PC-3 (cell line): ENCODE results near the gene ACTG1. TPM values are rescaled to one million over a fixed set of nuclear protein-coding genes. Genes with fewer than 3 reads are reported as not detected.
A peak's percentile ranks its signal among the peaks of the same experiment; 100 is the strongest.

Experiments used
- ATAC-seq: fragments of 200-7000 bp; cut with Tn5 transposase; 2 replicates; pipeline ENCODE4 v1.9.1; 2020; ENCODE audit warnings: mild to moderate bottlenecking, moderate library complexity
- Bru-seq: library from RNA; stranded (reverse); fragments of 400-500 nt; gene quantifications from one replicate; lab custom pipeline; 2021; lab: Mats Ljungman, UMichigan
- BruChase-seq, 2 experiments: library from RNA; stranded (reverse); fragments of 400-500 nt; gene quantifications; one replicate each; lab custom pipeline; 2021; lab: Mats Ljungman, UMichigan
- BruUV-seq: library from RNA; stranded (reverse); fragments of 400-500 nt; replicated peaks from 2 replicates; lab custom pipeline; 2021; lab: Mats Ljungman, UMichigan
- CTCF ChIA-PET: fragments of 300-600 bp; sonication (Branson Sonifier 250); formaldehyde crosslinking; loops from one replicate; lab custom pipeline; 2022; ENCODE audit warnings: antibody characterized with exemption; lab: Charles Lee
- POLR2A ChIA-PET: fragments of 300-600 bp; sonication (Branson Sonifier 250); formaldehyde crosslinking; loops from one replicate; lab custom pipeline; 2022; ENCODE audit warnings: antibody characterized with exemption; ENCODE audit not compliant: unreplicated experiment; lab: Charles Lee
- DNase-seq: peaks from one replicate; pipeline ENCODE4 v3.0.0-alpha.2; 2015
- H2AFZ ChIP-seq: fragments of 300-600 bp; sonication (generic); 2 replicates; pipeline ENCODE4 v1.6.0; 2016; ENCODE audit warnings: antibody characterized with exemption, low read length
- H3F3A ChIP-seq: fragments of 300-600 bp; sonication (generic); one replicate; pipeline ENCODE4 v1.6.0; 2017; ENCODE audit warnings: antibody characterized with exemption, low read length, control low read depth, mild to moderate bottlenecking; ENCODE audit not compliant: unreplicated experiment
- H3K27ac ChIP-seq: fragments of 300-600 bp; sonication (generic); 2 replicates; pipeline ENCODE4 v1.5.1; 2016; ENCODE audit warnings: mild to moderate bottlenecking, low read length
- H3K27me3 ChIP-seq: fragments of 300-600 bp; sonication (generic); 2 replicates; pipeline ENCODE4 v1.6.1; 2016; ENCODE audit warnings: low read length, mixed read lengths
- H3K36me3 ChIP-seq: fragments of 300-600 bp; sonication (generic); 2 replicates; pipeline ENCODE4 v1.6.1; 2016; ENCODE audit warnings: low read depth, mixed run types, low read length, mixed read lengths
- H3K4me1 ChIP-seq: fragments of 300-600 bp; sonication (generic); 2 replicates; pipeline ENCODE4 v1.5.1; 2016; ENCODE audit warnings: low read length; ENCODE audit not compliant: insufficient read depth
- H3K4me2 ChIP-seq: fragments of 300-600 bp; sonication (generic); 2 replicates; pipeline ENCODE4 v1.6.0; 2016; ENCODE audit warnings: low read length
- H3K4me3 ChIP-seq: fragments of 300-600 bp; sonication (generic); 2 replicates; pipeline ENCODE4 v1.5.1; 2016; ENCODE audit warnings: mild to moderate bottlenecking, low read length, mixed read lengths
- H3K79me2 ChIP-seq: fragments of 300-600 bp; sonication (generic); 2 replicates; pipeline ENCODE4 v1.6.1; 2017; ENCODE audit warnings: low read length, mixed read lengths
- H3K9ac ChIP-seq: fragments of 300-600 bp; sonication (generic); 2 replicates; pipeline ENCODE4 v1.6.0; 2016; ENCODE audit warnings: mild to moderate bottlenecking, low read length
- H3K9me2 ChIP-seq: fragments of 300-600 bp; sonication (generic); replicated peaks from 2 replicates; pipeline ENCODE4 v1.6.1; 2016; ENCODE audit warnings: mixed run types, low read length, mixed read lengths
- H3K9me3 ChIP-seq: fragments of 300-600 bp; sonication (generic); 2 replicates; pipeline ENCODE4 v1.6.1; 2016; ENCODE audit warnings: low read length, mixed read lengths
- H4K20me1 ChIP-seq: fragments of 300-600 bp; sonication (generic); 2 replicates; pipeline ENCODE4 v1.6.1; 2016; ENCODE audit warnings: low read length, mixed read lengths
- CTCF ChIP-seq: fragments of 300-600 bp; sonication (generic); conservative IDR thresholded peaks from 2 replicates; pipeline ENCODE4 v1.5.1; 2017; ENCODE audit warnings: antibody characterized with exemption, low read depth, mild to moderate bottlenecking, low read length
- EZH2 ChIP-seq: fragments of 300-600 bp; sonication (generic); IDR thresholded peaks from one replicate; pipeline ENCODE4 v1.6.1; 2017; ENCODE audit warnings: antibody characterized with exemption, mild to moderate bottlenecking, low read length; ENCODE audit not compliant: unreplicated experiment
- EZH2phosphoT487 ChIP-seq: fragments of 300-600 bp; sonication (generic); IDR thresholded peaks from 2 replicates; pipeline ENCODE4 v1.6.1; 2018; ENCODE audit warnings: mild to moderate bottlenecking, antibody characterized with exemption, low read length, borderline replicate concordance
- intact Hi-C: fragments of 100-400 bp; cut with micrococcal nuclease; formaldehyde crosslinking; loops from 2 replicates; pipeline ENCODE4 v1.9.0; 2023
- long read RNA-seq: library from polyadenylated mRNA; unstranded; transcript quantifications from one replicate; pipeline ENCODE4 v2.0.0, GENCODE V29; 2021; ENCODE audit not compliant: unreplicated experiment
- total RNA-seq: library from RNA; depleted of rRNA; stranded (reverse); fragments of >200 nt; gene quantifications from 2 replicates; pipeline ENCODE4 v1.2.3, GENCODE V29; 2014; rRNA removed

The ACTG1 gene
- total RNA-seq, result 4,503 and 4,798 TPM in 2 replicates
- Bru-seq, nascent RNA, result percentile 100 among the genes with signal in this experiment
- BruChase-seq, experiment 1, labeled RNA remaining after a 6-hour chase, result percentile 100 among the genes with signal in this experiment
- percentile 100 among the genes with signal in this experiment for BruChase-seq, experiment 2, labeled RNA remaining after a 2-hour chase
- long read RNA-seq, transcript ACTG1-210 (5 exons, 2,256 nt), result minor isoform, 44 of 1,931 reads
- long read RNA-seq, transcript ACTG1-212 (4 exons, 1,698 nt), result minor isoform, 87 of 1,931 reads
- long read RNA-seq, transcript ACTG1-206 (6 exons, 1,919 nt), result major isoform, 1,493 of 1,931 reads
- long read RNA-seq, transcript ACTG1-207 (3 exons, 1,678 nt), result minor isoform, 55 of 1,931 reads
- long read RNA-seq, partial matches to known transcripts, result 44 of 1,931 reads
- long read RNA-seq, other reads (novel, unspliced or antisense), result 144 of 1,931 reads

- H3K79me2 ChIP-seq, result peaks cover 76% of the 10 kb centered on the region
- peak within 1 kb of the TSS; percentile 96 for H3K4me2 ChIP-seq
- ChIA-PET POLR2A (interaction anchor here (0.6 to 0.7 kb wide), 3 partner anchors 28 to 450 kb away, joined by 3 to 5 read pairs (median 3); no protein-coding TSS in a partner anchor), CTCF (no interaction called here)
- peak within 1 kb of the TSS; percentile 99 for H3K4me3 ChIP-seq
- H3K4me1 ChIP-seq, result peaks cover 38% of the 10 kb centered on the region
- ATAC-seq, result peak; percentile 25
- H3K27ac ChIP-seq, result peak within 1 kb of the TSS; percentile 88
- H3K9me3 ChIP-seq, result no peaks in the 10 kb centered on the region
- H3K36me3 ChIP-seq, result peaks cover 29% of the 10 kb centered on the region
- DNase-seq, result peak; percentile 95
- H3K9ac ChIP-seq, result peak within 1 kb of the TSS; percentile 91
- H3F3A ChIP-seq, result peaks cover 22% of the 10 kb centered on the region
- H4K20me1 ChIP-seq, result peaks cover 39% of the 10 kb centered on the region
- no peaks in the 10 kb centered on the region for H3K9me2 ChIP-seq
- H3K27me3 ChIP-seq, result no peaks in the 10 kb centered on the region
- TF ChIP-seq EZH2phosphoT487, result no peak
- TF ChIP-seq CTCF, result no peak
- TF ChIP-seq EZH2, result no peak
- peak within 1 kb of the TSS; percentile 70 for H2AFZ ChIP-seq
- intact Hi-C loops, result loop anchor here (10.0 kb wide), 1 partner anchor 118 kb away; the partner anchor contains the start of gene BAHCC1
- BruUV-seq, result no TSS peak
Measured at GRCh38 chr17:81512562-81513371, at the start of gene ACTG1. Gene ACTG1, minus strand, starts transcription at chr17:81512799. Its CDS starts 445 bp downstream, at chr17:81512354.

GRCh38 chr17:81561494-81561885, 48.9 kb upstream of the ACTG1 start:
- H3K79me2 ChIP-seq, result peaks cover 13% of the 10 kb centered on the region
- CTCF ChIA-PET, result no interaction called here

More at GRCh38 chr17:81561494-81561885, 48.9 kb upstream of the ACTG1 start:
- no peaks in the 10 kb centered on the region for H3K9me2 ChIP-seq
- H3K4me3 ChIP-seq, result no peak overlapping the region
- DNase-seq (peak; percentile 43), ATAC-seq (peak; percentile 34; the same call in 1 of the 2 replicates)
- POLR2A ChIA-PET, result interaction anchor here (0.6 kb wide), 2 partner anchors 9 to 47 kb away, joined by 3 to 4 read pairs; partner anchors contain the start of gene FAAP100
- no peak overlapping the region for H2AFZ ChIP-seq
- H3K9me3 ChIP-seq, result no peaks in the 10 kb centered on the region
- H3F3A ChIP-seq, result peaks cover 11% of the 10 kb centered on the region
- no peak overlapping the region for H3K27ac ChIP-seq
- H3K4me2 ChIP-seq, result no peak overlapping the region
- no TSS peak for BruUV-seq
- no peaks in the 10 kb centered on the region for H3K27me3 ChIP-seq
- H3K9ac ChIP-seq, result no peak overlapping the region
- TF ChIP-seq CTCF (no peak), EZH2phosphoT487 (no peak), EZH2 (no peak)
- H3K36me3 ChIP-seq, result peaks cover 81% of the 10 kb centered on the region
- H3K4me1 ChIP-seq, result peaks cover 35% of the 10 kb centered on the region
- peaks cover 14% of the 10 kb centered on the region; the same call in 1 of the 2 replicates for H4K20me1 ChIP-seq
- intact Hi-C loops, result no loop called here
